Vagina (tissue), 2 donors: ENCODE data around the gene RSU1.
"Not testable (repeated sequence)": the region's sequence is repeated elsewhere in the genome, so short reads cannot be mapped to it uniquely, and the experiment has no call there.

Experiments
- CTCF ChIP-seq, 3 experiments: fragments of 450-650 bp in 2 of 3; fragments of 200-600 bp in 1 of 3; sonication (generic) in 1 of 3; IDR thresholded peaks; one replicate each; pipeline ENCODE4 v1.5.1; 2017 to 2019; ENCODE audit warnings: antibody characterized with exemption in 3 of 3, mild to moderate bottlenecking in 2 of 3, moderate library complexity in 2 of 3
- POLR2A ChIP-seq, 2 donors: fragments of 450-650 bp; IDR thresholded peaks; one replicate each; pipeline ENCODE4 v1.6.1; 2017; ENCODE audit warnings: antibody characterized with exemption in 2 of 2, mild to moderate bottlenecking in 2 of 2, moderate library complexity in 2 of 2

DNA sequence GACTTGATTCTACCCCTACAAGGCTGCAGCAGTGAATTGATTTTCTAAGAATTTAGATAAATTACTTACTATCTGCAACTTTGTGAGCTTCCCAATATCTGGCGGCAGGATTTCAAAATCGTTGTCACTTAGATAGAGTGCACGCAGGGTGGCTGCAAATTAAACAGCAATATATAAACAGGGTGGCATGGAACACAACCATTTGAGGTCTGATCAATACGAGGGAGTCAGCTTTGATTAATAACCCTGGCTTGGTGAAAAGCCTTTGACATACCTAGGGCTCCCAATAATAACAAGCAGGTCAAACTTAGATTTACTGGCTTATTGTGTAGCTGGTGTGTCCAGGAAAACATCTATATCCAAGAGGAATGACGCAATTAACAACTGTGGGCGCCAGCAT lies 64.4 kb downstream of the RSU1 start:
- TF ChIP-seq CTCF, POLR2A (IDR thresholded peaks at IDR 0.05): not testable (repeated sequence)
